Trophoblast cell (in vitro differentiated cells and primary cell): ENCODE data around the gene PFDN5.

ENCODE experiments used
- DNase-seq, 2 donors: peaks; one replicate each; pipeline ENCODE4 v3.0.0-alpha.2; 2016
- H2AFZ ChIP-seq: 2 replicates; pipeline ENCODE4 v1.6.1; 2013; ENCODE audit warnings: low read length, moderate library complexity, mild to moderate bottlenecking; ENCODE audit not compliant: insufficient read depth, poor library complexity
- H2AK5ac ChIP-seq: 2 replicates; pipeline ENCODE4 v1.6.1; 2013; ENCODE audit warnings: mild to moderate bottlenecking, low read length
- H2BK120ac ChIP-seq: 2 replicates; pipeline ENCODE4 v1.6.1; 2013; ENCODE audit warnings: low read length, mild to moderate bottlenecking, moderate library complexity; ENCODE audit not compliant: insufficient read depth, poor library complexity
- H2BK12ac ChIP-seq: 2 replicates; pipeline ENCODE4 v1.6.1; 2013; ENCODE audit warnings: mild to moderate bottlenecking, low read length, moderate library complexity
- H2BK5ac ChIP-seq: 2 replicates; pipeline ENCODE4 v1.6.1; 2013; ENCODE audit warnings: low read length, low read depth, moderate library complexity, mild to moderate bottlenecking; ENCODE audit not compliant: poor library complexity
- H3K14ac ChIP-seq: 2 replicates; pipeline ENCODE4 v1.6.1; 2013; ENCODE audit warnings: mild to moderate bottlenecking, low read length
- H3K18ac ChIP-seq: 2 replicates; pipeline ENCODE4 v1.6.1; 2013; ENCODE audit warnings: mild to moderate bottlenecking, low read length
- H3K23ac ChIP-seq: 2 replicates; pipeline ENCODE4 v1.6.1; 2013; ENCODE audit warnings: low read length
- H3K27ac ChIP-seq: 2 replicates; pipeline ENCODE4 v1.5.1; 2013; ENCODE audit warnings: low read depth, mild to moderate bottlenecking, inconsistent platforms, low read length, moderate library complexity
- H3K27me3 ChIP-seq: 2 replicates; pipeline ENCODE4 v1.6.1; 2013; ENCODE audit warnings: inconsistent platforms, mild to moderate bottlenecking, low read length, moderate library complexity; ENCODE audit not compliant: insufficient read depth
- H3K36me3 ChIP-seq, 2 experiments: 1 replicate in 1 of 2; 2 replicates in 1 of 2; pipeline ENCODE4 v1.6.1; 2013; ENCODE audit warnings: low read length in 2 of 2, mild to moderate bottlenecking in 2 of 2, moderate library complexity in 1 of 2; ENCODE audit not compliant: insufficient read depth in 2 of 2, control insufficient read depth in 1 of 2
- H3K4ac ChIP-seq: 2 replicates; pipeline ENCODE4 v1.6.1; 2013; ENCODE audit warnings: low read depth, mild to moderate bottlenecking, low read length, moderate library complexity
- H3K4me1 ChIP-seq, 2 experiments: 1 replicate in 1 of 2; 2 replicates in 1 of 2; pipeline ENCODE4 v1.6.1; 2013; ENCODE audit warnings: low read length in 2 of 2, mild to moderate bottlenecking in 2 of 2, moderate library complexity in 1 of 2; ENCODE audit not compliant: insufficient read depth in 2 of 2, control insufficient read depth in 1 of 2
- H3K4me2 ChIP-seq: 2 replicates; pipeline ENCODE4 v1.6.1; 2013; ENCODE audit warnings: inconsistent platforms, mild to moderate bottlenecking, low read length, moderate library complexity
- H3K4me3 ChIP-seq: 2 replicates; pipeline ENCODE4 v1.5.1; 2013; ENCODE audit warnings: mild to moderate bottlenecking, low read depth, low read length, inconsistent platforms
- H3K79me1 ChIP-seq: one replicate; pipeline ENCODE4 v1.6.1; 2013; ENCODE audit warnings: low read length
- H3K79me2 ChIP-seq: 2 replicates; pipeline ENCODE4 v1.6.1; 2013; ENCODE audit warnings: low read length, mild to moderate bottlenecking; ENCODE audit not compliant: control insufficient read depth, insufficient read depth, poor library complexity
- H3K9ac ChIP-seq: 2 replicates; pipeline ENCODE4 v1.6.1; 2013; ENCODE audit warnings: mild to moderate bottlenecking, low read length
- H3K9me3 ChIP-seq: 2 replicates; pipeline ENCODE4 v1.6.1; 2013; ENCODE audit warnings: low read depth, mild to moderate bottlenecking, control low read depth, inconsistent platforms, low read length; ENCODE audit not compliant: insufficient read depth
- H4K12ac ChIP-seq: 2 replicates; pipeline ENCODE4 v1.6.1; 2013; ENCODE audit warnings: low read depth, mild to moderate bottlenecking, low read length, moderate library complexity
- H4K8ac ChIP-seq: 2 replicates; pipeline ENCODE4 v1.6.1; 2013; ENCODE audit warnings: low read depth, mild to moderate bottlenecking, low read length, moderate library complexity
- H4K91ac ChIP-seq: one replicate; pipeline ENCODE4 v1.6.1; 2013; ENCODE audit warnings: low read depth, mild to moderate bottlenecking, low read length, moderate library complexity
- WGBS: extraction: QIAGEN DNeasy Blood & Tissue Kit; methylation state at CpG from one replicate; pipeline ENCODE4 v1.1.7; 2013; ENCODE audit warnings: missing lambda C conversion rate; ENCODE audit not compliant: insufficient read length, insufficient coverage; ENCODE audit errors: extremely low coverage; 5-methylcytosine and 5-hydroxymethylcytosine counted together

Gene PFDN5

GRCh38 chr12:53347905-53348304 is 52.6 kb downstream of the PFDN5 start:
- Histone ChIP-seq H3K4me2 (no peak overlapping the region), H3K4me1 (peaks cover 2 to 3% of the 10 kb centered on the region in 2 experiments), H2BK5ac (no peak overlapping the region), H2AFZ (no peak overlapping the region), H4K12ac (no peak overlapping the region), H3K79me2 (peaks cover 2% of the 10 kb centered on the region), H3K9ac (no peak overlapping the region), H3K27me3 (no peaks in the 10 kb centered on the region), H3K36me3 (no peaks in the 10 kb centered on the region), H3K18ac (no peak overlapping the region), H3K4me3 (no peak overlapping the region), H4K91ac (no peak overlapping the region), H2BK12ac (no peak overlapping the region), H2AK5ac (no peak overlapping the region), H4K8ac (no peak overlapping the region), H3K4ac (no peak overlapping the region), H3K9me3 (no peaks in the 10 kb centered on the region), H3K23ac (no peak overlapping the region), H3K79me1 (peaks cover 6% of the 10 kb centered on the region), H3K14ac (no peak overlapping the region), H2BK120ac (no peak overlapping the region), H3K27ac (no peak overlapping the region)
- DNase-seq = no peak
- WGBS = no CpG with 5 or more reads among the region's 4 CpGs
